AG09309 (cell line): ENCODE data around the gene GEMIN4.
"Not testable (repeated sequence)": the region's sequence is repeated elsewhere in the genome, so short reads cannot be mapped to it uniquely, and the experiment has no call there.

Experiments used
- DNase-seq: peaks from one replicate; pipeline ENCODE4 v3.0.0-alpha.2; 2010; ENCODE audit warnings: low read depth
- H3K4me3 ChIP-seq: 2 replicates; pipeline ENCODE4 v1.5.1; 2011; ENCODE audit warnings: mild to moderate bottlenecking, low read depth, low read length, moderate library complexity; ENCODE audit not compliant: control insufficient read depth
- TF ChIP-seq, protein P1 (sequence below): IDR thresholded peaks from 2 replicates; pipeline ENCODE4 v1.5.1; 2011; ENCODE audit warnings: mild to moderate bottlenecking, low read depth, low read length, inconsistent platforms; ENCODE audit not compliant: insufficient read depth, control insufficient read depth; ENCODE audit errors: missing control alignments

Gene GEMIN4

DNA sequence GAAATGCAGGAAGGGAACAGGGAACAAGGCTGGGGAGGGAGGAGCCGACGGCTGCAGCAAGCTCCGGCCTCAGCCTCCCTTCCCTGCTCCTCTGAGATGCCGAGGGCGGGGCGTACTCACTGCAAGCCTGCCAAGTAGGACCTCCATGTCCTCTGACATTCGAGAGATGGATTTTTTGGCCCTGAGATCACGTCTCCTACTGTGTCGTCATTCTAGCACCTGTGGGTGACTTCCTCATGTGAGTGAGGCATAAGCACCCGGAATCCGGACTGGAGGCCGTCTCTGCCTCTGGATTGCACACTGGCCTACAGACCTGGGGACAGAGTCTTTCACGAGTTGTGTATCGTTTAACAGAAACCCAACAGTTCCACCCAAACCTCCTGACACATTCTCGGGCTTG lies 44.5 kb upstream of the GEMIN4 start:
- no peak for DNase-seq
- TF ChIP-seq, protein P1, sequence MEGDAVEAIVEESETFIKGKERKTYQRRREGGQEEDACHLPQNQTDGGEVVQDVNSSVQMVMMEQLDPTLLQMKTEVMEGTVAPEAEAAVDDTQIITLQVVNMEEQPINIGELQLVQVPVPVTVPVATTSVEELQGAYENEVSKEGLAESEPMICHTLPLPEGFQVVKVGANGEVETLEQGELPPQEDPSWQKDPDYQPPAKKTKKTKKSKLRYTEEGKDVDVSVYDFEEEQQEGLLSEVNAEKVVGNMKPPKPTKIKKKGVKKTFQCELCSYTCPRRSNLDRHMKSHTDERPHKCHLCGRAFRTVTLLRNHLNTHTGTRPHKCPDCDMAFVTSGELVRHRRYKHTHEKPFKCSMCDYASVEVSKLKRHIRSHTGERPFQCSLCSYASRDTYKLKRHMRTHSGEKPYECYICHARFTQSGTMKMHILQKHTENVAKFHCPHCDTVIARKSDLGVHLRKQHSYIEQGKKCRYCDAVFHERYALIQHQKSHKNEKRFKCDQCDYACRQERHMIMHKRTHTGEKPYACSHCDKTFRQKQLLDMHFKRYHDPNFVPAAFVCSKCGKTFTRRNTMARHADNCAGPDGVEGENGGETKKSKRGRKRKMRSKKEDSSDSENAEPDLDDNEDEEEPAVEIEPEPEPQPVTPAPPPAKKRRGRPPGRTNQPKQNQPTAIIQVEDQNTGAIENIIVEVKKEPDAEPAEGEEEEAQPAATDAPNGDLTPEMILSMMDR: no peak
- H3K4me3 ChIP-seq: no peak overlapping the region

DNA sequence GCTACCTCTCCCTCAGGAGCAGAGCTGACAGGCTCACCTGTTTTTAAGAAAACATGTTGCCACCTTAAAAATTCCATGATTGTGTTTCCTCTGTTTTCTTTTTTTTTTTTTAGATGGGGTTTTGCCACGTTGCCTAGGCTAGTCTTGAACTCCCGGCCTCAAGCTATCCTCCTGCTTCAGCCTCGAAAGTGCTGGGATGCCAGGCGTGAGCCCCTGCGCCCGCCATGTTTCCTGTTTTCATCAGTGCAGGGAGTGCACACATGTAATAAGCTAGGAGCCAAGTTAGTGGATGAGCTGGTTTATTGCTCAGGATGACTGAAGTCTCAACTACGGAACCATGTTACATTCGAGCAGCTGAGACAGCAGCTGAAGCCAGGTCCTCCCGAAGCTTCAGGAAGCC lies 43.7 kb upstream of the GEMIN4 start:
- DNase-seq: no peak
- H3K4me3 ChIP-seq: no peak overlapping the region
- TF ChIP-seq, protein P1: no peak

DNA sequence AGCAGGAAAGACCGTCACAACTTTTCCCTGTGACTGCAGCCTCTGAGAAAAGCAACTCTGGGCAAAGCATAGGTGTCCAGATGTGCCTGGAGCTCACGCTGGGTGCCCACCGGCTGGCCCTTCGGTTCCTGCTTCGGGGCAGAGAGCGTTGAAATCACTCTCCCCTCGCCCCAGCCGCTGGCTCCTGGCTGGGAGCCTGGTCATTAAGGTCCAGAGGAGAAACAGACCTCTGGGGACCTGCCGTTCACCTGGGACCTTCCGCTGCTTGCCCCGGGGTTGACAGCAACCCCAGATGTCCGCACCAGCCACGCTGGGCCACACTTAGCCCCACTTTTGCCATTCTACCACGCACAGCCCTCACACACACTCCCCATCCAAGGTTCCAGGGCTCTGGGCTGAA lies 43.2 kb upstream of the GEMIN4 start:
- H3K4me3 ChIP-seq: no peak overlapping the region
- TF ChIP-seq, protein P1: no peak
- no peak for DNase-seq

DNA sequence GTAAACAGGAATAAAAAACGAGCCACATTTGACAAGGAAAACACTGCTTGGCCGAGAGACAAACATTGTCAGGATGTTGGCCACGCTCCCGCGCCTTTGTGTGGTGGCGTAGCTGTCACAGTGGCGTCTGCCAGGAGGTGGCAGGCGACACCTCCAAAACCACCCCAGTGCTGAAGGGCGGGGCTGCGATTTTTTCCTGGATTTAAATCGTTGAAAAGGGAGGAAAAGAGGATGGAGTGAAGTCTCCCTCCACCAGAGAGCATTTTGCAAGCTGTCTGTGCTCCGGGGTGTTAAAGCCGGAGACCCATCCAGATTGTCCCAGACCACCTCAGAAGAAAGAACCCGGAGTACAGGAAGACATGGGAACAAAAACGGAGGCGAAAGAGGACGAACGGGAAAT lies 42.8 kb upstream of the GEMIN4 start:
- TF ChIP-seq, protein P1: peak; percentile 86
- no peak overlapping the region for H3K4me3 ChIP-seq
- DNase-seq: peak; percentile 37

DNA sequence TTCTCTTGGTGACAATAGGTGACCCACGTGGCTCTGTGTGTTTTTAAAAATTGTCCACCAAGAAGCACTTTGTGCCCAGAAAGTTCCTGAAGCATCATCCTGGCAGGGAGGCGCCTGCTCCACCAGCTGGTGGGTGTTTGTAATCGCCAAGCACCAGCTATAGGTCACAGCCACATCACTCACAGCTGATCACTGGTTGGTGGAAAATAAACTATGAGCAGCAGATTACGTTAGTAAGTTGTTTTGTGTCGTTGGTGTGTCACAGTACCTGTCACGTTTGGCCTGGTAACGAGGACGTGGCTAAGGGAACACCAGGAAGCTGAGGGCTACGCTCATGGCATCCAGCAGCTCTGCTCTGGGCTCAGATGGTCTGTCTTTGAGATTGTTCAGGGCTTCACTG lies 40.2 kb upstream of the GEMIN4 start:
- no peak overlapping the region for H3K4me3 ChIP-seq
- TF ChIP-seq, protein P1: no peak
- DNase-seq: no peak

DNA sequence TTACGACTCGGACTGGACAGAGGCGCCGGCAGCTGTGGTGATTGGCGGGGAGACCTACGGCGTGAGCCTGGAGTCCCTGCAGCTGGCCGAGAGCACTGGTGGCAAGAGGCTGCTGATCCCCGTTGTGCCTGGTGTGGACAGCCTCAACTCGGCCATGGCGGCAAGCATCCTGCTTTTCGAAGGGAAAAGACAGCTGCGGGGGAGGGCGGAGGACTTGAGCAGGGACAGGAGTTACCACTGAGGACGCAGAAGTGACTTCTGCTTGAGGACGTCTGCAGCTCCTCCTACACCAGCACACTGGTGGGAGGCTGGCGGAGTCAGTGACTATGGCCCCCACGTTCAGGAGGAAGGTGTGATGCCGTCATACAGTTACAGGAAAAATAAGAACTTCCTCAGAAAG lies 39.8 kb upstream of the GEMIN4 start:
- TF ChIP-seq, protein P1: no peak
- no peak overlapping the region for H3K4me3 ChIP-seq
- DNase-seq: no peak

DNA sequence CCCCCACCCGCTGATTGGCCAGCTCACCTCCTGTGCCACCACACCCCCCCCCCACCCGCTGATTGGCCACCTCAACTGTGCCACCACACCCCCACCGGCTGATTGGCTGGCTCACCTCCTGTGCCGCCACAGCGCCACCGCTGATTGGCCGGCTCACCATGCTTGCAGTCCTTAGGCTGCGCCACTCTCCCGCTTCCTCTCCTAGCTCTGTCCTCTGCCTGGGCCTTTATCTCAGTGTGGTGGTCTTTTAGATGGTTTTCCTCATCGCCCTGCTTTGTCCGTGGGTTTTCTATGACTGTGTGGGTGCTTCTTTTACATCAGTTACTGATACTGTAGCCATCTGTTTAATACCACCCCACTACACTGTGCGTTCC lies 38.8 kb upstream of the GEMIN4 start:
- not testable (repeated sequence) for H3K4me3 ChIP-seq, DNase-seq

DNA sequence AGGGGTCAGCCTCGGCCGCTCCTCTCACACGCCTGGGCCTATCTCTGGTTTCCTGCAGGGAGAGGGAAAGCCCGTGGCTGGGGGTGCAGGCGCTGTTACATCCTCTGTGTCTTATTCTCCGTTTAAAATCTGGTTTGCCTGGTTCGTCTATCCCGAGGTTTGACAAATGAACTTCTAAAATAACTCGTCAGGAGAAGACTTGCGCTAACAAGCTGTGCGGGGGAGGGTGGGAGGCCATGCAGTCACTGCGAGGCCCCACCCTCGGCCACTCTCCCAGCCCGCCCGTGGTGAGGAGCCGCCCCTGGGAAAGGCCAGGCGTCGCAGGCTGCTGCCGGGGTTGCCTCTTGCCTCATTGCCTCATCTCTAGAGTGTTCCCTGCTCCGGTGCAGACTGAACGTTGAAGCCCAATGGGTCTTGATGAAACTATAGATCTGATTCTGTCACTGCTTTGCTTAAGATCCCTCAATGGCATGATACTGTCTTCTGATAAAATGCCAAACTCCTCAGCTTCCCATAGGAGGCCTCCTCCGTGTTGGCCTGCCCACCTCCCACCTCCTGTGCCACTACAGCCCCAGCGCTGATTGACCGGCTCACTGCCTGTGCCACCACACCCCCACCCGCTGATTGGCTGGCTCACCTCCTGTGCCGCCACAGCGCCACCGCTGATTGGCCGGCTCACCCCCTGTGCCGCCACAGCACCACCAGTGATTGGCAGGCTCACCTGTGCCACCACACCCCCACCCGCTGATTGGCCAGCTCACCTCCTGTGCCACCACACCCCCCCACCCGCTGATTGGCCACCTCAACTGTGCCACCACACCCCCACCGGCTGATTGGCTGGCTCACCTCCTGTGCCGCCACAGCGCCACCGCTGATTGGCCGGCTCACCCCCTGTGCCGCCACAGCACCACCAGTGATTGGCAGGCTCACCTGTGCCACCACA lies 38.1 kb upstream of the GEMIN4 start:
- not testable (repeated sequence) for DNase-seq, H3K4me3 ChIP-seq
